Body of pancreas (tissue), 4 donors: ENCODE data around the gene C4orf46. TPM values are rescaled to one million over a fixed set of nuclear protein-coding genes. Genes with fewer than 3 reads are reported as not detected.

Source experiments
- ATAC-seq: fragments of 150-250 bp; one replicate; pipeline ENCODE4 v1.9.1; 2016
- DNase-seq, 4 donors: peaks; one replicate each; pipeline ENCODE4 v3.0.0-alpha.2; 2019
- H3K27ac ChIP-seq, 4 donors: fragments of 200-600 bp; sonication (generic); 1 replicate in 3 of 4; 2 replicates in 1 of 4; pipeline versions ENCODE4 v1.5.1 to v1.6.1; 2016 to 2019; ENCODE audit warnings: mild to moderate bottlenecking in 1 of 4, mixed read lengths in 1 of 4, moderate library complexity in 1 of 4
- H3K27me3 ChIP-seq, 2 donors: fragments of 200-600 bp; sonication (generic); one replicate each; pipeline ENCODE4 v1.6.0; 2016; ENCODE audit warnings: mild to moderate bottlenecking in 1 of 2
- H3K36me3 ChIP-seq, 2 donors: fragments of 200-600 bp; sonication (generic); replicated peaks in 1 of 2; 2 replicates each; pipeline ENCODE4 v1.5.1; 2016; ENCODE audit warnings: low read depth in 2 of 2; ENCODE audit not compliant: insufficient read depth in 1 of 2
- H3K4me1 ChIP-seq: fragments of 200-600 bp; sonication (generic); one replicate; pipeline ENCODE4 v1.6.0; 2016
- H3K4me3 ChIP-seq, 2 donors: fragments of 200-600 bp; sonication (generic); 1 replicate in 1 of 2; 2 replicates in 1 of 2; pipeline ENCODE4 v1.5.1; 2016 to 2019
- H3K9me3 ChIP-seq, 3 donors: fragments of 200-600 bp; sonication (generic); 1 replicate in 2 of 3; 2 replicates in 1 of 3; pipeline ENCODE4 v1.5.1; 2016
- CTCF ChIP-seq, 7 experiments: fragments of 450-650 bp in 4 of 7; fragments of 200-600 bp in 3 of 7; sonication (generic) in 3 of 7; IDR thresholded peaks; one replicate each; pipeline ENCODE4 v1.5.1; 2016 to 2019; ENCODE audit warnings: antibody characterized with exemption in 7 of 7
- POLR2A ChIP-seq, 3 donors: fragments of 450-650 bp; IDR thresholded peaks; one replicate each; pipeline ENCODE4 v1.6.1; 2016; ENCODE audit warnings: antibody characterized with exemption in 3 of 3, mild to moderate bottlenecking in 2 of 3
- WGBS, 2 donors: methylation state at CpG; one replicate each; pipeline ENCODE4 v1.1.5; 2017; 5-methylcytosine and 5-hydroxymethylcytosine counted together
- intact Hi-C: fragments of 100-400 bp; cut with DNase I; formaldehyde crosslinking; loops from one replicate; pipeline ENCODE4 v1.15.1; 2023
- total RNA-seq, 2 donors: library from RNA; depleted of rRNA; stranded (reverse); fragments of >200 nt; gene quantifications; one replicate each; pipeline ENCODE4 v1.1.0, GENCODE V29; 2016

Gene C4orf46
- total RNA-seq, 2 donors from 2014 or later, result 2.3 to 3.4 TPM

- DNase-seq (no peak), ATAC-seq (no peak)
- Histone ChIP-seq H3K9me3 (no peaks in the 10 kb centered on the region), H3K4me3 (no peak overlapping the region), H3K4me1 (peaks cover 13% of the 10 kb centered on the region), H3K27ac (no peak overlapping the region), H3K36me3 (no peaks in the 10 kb centered on the region), H3K27me3 (no peaks in the 10 kb centered on the region)
- 76 to 84% methylated on average over 5 of the region's 5 CpGs for WGBS, 2 donors
- intact Hi-C loops, result no loop called here
- TF ChIP-seq POLR2A (IDR thresholded peaks at IDR 0.05), result no peak
- no peak for TF ChIP-seq CTCF (IDR thresholded peaks at IDR 0.05)
These were observed 4.4 kb upstream of the C4orf46 start for GRCh38 chr4:158676076-158676475.

GRCh38 chr4:158673633-158674032 lies 1.9 kb upstream of the C4orf46 start:
- H3K36me3 ChIP-seq, result no peaks in the 10 kb centered on the region
- H3K27me3 ChIP-seq, result no peaks in the 10 kb centered on the region
- TF ChIP-seq CTCF (IDR thresholded peaks at IDR 0.05) (no peak), POLR2A (IDR thresholded peaks at IDR 0.05) (no peak)
- intact Hi-C loops, result no loop called here
- H3K27ac ChIP-seq, result no peak overlapping the region
- no peaks in the 10 kb centered on the region for H3K9me3 ChIP-seq
- no peak for DNase-seq
- WGBS, 2 donors, result 58 to 65% methylated on average over 3 of the region's 3 CpGs
- H3K4me3 ChIP-seq, result no peak overlapping the region
- ATAC-seq, result no peak
- peaks cover 21% of the 10 kb centered on the region for H3K4me1 ChIP-seq

- H3K4me1 ChIP-seq, result peaks cover 19% of the 10 kb centered on the region
- H3K27ac ChIP-seq, result peak within 1 kb of the TSS; percentile 95 to 98 (median 96)
- peak; percentile 99 for DNase-seq
- intact Hi-C loops, result no loop called here
- ATAC-seq, result peak; percentile 94
- H3K9me3 ChIP-seq, result no peaks in the 10 kb centered on the region
- TF ChIP-seq POLR2A (IDR thresholded peaks at IDR 0.05), result peak; percentile 88 to 96 (median 95)
- peak; percentile 42 to 85 (median 73) for TF ChIP-seq CTCF (IDR thresholded peaks at IDR 0.05)
- 0% methylated on average over 12 to 60 of the region's 60 CpGs for WGBS, 2 donors
- no peaks in the 10 kb centered on the region for H3K36me3 ChIP-seq
- H3K27me3 ChIP-seq, result no peaks in the 10 kb centered on the region
- peak within 1 kb of the TSS; percentile 57 to 97 for H3K4me3 ChIP-seq
These were observed 474 bp upstream of the C4orf46 start, which contains the start of gene ETFDH for GRCh38 chr4:158671915-158672806. Gene ETFDH, plus strand, starts transcription at chr4:158672296. Its CDS starts 161 bp downstream, at chr4:158672457.

- no peaks in the 10 kb centered on the region for H3K36me3 ChIP-seq
- H3K9me3 ChIP-seq, result no peaks in the 10 kb centered on the region
- 0 to 1% methylated on average over 28 to 35 of the region's 35 CpGs for WGBS, 2 donors
- DNase-seq (peak; percentile 73 to 85 (median 78)), ATAC-seq (no peak)
- no peak for TF ChIP-seq POLR2A (IDR thresholded peaks at IDR 0.05)
- no peak for TF ChIP-seq CTCF (IDR thresholded peaks at IDR 0.05)
- peak overlapping the region; percentile 51 to 97 for H3K4me3 ChIP-seq
- H3K27ac ChIP-seq, result peak overlapping the region; percentile 95 to 98 (median 96)
- no peaks in the 10 kb centered on the region for H3K27me3 ChIP-seq
- intact Hi-C loops, result no loop called here
- H3K4me1 ChIP-seq, result peaks cover 19% of the 10 kb centered on the region
These were observed 567 bp downstream of the C4orf46 start for GRCh38 chr4:158670975-158671664.
